GM20000 (cell line): ENCODE results near the gene MRPS2.
"Not testable (repeated sequence)": the region's sequence is repeated elsewhere in the genome, so short reads cannot be mapped to it uniquely, and the experiment has no call there.

Experiments used
- DNase-seq: peaks from one replicate; pipeline ENCODE4 v3.0.0; 2012; ENCODE audit warnings: low spot score
- TF ChIP-seq, protein P1 (sequence below): IDR thresholded peaks from 2 replicates; pipeline ENCODE4 v1.5.1; 2012; ENCODE audit warnings: mild to moderate bottlenecking, control low read depth; ENCODE audit errors: extremely low read depth, missing control alignments

The MRPS2 gene

GRCh38 chr9:135507104-135508035 is 6.9 kb downstream of the MRPS2 start:
- TF ChIP-seq, protein P1, sequence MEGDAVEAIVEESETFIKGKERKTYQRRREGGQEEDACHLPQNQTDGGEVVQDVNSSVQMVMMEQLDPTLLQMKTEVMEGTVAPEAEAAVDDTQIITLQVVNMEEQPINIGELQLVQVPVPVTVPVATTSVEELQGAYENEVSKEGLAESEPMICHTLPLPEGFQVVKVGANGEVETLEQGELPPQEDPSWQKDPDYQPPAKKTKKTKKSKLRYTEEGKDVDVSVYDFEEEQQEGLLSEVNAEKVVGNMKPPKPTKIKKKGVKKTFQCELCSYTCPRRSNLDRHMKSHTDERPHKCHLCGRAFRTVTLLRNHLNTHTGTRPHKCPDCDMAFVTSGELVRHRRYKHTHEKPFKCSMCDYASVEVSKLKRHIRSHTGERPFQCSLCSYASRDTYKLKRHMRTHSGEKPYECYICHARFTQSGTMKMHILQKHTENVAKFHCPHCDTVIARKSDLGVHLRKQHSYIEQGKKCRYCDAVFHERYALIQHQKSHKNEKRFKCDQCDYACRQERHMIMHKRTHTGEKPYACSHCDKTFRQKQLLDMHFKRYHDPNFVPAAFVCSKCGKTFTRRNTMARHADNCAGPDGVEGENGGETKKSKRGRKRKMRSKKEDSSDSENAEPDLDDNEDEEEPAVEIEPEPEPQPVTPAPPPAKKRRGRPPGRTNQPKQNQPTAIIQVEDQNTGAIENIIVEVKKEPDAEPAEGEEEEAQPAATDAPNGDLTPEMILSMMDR = no peak
- DNase-seq = no peak

DNA sequence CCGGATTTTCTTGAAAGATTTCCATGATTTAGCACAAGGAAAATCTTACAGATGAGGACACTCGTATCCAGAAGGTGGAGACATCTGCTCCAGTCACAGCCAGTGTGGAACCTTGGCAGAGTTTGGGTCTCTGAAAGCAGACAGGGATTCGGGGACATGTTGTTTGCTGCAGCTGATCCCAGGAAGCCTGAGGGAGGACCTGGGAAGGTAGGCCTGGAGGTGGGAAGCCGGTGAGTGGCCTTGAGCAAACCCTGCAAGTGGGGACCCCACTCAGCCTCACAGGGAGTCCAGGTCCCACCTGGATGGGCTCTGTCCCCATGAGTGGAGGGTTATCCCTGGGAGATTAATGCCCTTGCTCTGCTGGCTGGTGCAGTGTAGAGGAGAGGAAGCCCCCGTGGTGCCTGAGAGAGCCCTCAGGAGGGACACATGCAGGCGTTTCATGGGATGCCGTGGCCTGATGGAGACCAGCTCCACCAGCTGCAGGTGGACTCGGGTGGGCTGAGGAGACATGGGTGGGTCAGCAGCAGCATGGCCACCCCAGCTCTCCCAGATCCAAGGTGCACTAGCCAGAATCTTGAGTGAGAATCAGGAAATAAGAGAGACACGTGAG is 7.8 kb downstream of the MRPS2 start:
- no peak for DNase-seq
- TF ChIP-seq, protein P1 = no peak

DNA sequence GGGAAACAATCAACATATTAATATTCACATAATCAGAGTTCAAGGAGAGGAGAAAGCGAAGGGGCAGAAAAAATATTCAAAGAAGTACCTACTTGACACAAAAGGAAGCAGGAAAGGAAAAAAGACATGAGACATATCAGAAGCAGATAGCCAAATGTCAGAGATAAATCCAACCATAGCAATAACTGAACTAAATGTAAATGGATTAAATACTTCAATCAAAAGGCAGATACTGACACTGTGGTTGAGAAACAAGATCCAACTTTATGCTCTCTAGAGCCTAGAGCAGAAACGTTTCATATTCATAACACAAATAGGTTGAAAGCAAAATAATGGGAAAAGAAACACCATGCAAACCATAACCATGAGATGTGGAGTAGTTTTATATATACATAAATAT is 9.0 kb downstream of the MRPS2 start:
- TF ChIP-seq, protein P1 = no peak
- no peak for DNase-seq

DNA sequence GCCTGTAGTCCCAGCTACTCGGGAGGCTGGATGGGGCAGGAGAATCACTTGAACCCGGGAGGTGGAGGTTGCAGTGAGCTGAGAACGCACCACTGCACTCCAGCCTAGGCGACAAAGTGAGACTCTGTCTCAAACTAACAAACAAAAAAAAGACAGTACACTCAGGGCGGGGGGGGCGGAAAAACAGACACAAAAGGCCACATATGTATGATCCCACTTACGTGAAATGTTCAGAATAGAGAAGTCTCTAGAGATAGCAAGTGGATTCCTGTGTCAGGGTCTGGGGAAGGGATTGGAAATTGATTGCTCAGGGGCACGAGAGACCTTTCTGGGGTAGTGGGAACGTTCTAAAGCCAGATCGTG is 11.7 kb downstream of the MRPS2 start:
- DNase-seq = no peak
- TF ChIP-seq, protein P1 = no peak

- TF ChIP-seq, protein P1 = no peak
- DNase-seq = no peak
Observed at GRCh38 chr9:135512904-135513303, 12.4 kb downstream of the MRPS2 start.

DNA sequence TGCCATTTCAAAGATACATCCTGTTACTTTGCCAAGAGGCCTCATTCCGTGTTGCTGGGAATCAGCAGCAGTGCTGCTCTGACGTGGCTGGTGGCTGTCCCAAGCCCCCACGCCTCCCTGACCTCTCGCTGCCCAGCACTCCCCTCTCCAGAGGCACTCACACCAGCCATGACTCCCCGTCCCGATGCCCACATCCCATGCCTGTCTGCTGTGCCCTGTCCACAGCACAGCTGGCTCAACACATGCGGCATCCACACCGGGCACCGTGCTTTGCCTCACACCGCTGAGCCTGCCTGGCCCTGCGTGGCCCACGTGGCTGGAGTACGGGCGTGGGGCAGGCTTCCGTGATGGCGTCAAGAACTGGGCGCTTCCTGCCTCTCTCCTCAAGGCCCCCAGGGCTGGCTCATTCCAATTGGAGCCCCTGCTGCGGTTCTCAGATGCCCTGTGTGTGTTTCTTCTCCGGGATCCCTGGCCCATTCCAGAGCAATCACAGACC is 12.9 kb downstream of the MRPS2 start:
- TF ChIP-seq, protein P1 = no peak
- no peak for DNase-seq

DNA sequence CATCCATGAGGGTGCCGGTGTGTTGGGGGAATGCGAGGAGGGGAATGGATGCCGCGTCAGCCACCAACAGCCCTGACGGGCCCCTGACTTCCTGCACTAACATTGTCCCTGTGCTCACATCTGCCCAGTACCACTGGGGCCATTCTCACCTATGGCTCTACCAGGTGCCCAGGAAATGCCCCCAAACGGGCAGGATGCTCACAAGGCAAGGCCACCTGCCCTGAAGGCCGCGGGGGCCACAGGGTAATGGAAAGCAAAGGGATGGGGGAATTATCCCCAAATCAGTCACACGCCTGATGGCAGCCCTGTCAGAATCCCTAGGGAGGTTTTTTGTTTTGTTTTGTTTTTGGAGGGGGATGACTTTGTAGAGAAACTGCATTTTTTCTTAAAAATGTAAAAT is 13.4 kb downstream of the MRPS2 start:
- DNase-seq = not testable (repeated sequence)
